DND-41 (cell line): Measurements from ENCODE around the gene SF3B6.

Experiments
- ATAC-seq: fragments of 200-7000 bp; cut with Tn5 transposase; 3 replicates; pipeline ENCODE4 v1.9.1; 2021; ENCODE audit warnings: low read depth; ENCODE audit not compliant: insufficient read depth
- DNase-seq: peaks from one replicate; pipeline ENCODE4 v3.0.0-alpha.2; 2020
- H2AFZ ChIP-seq: 2 replicates; pipeline ENCODE4 v1.6.0; 2012; ENCODE audit warnings: low read depth, low read length
- H3K27ac ChIP-seq: 2 replicates; pipeline ENCODE4 v1.5.1; 2012; ENCODE audit warnings: low read length, inconsistent platforms
- H3K27me3 ChIP-seq: fragments of 200-600 bp; sonication (generic); 2 replicates; pipeline ENCODE4 v1.6.0; 2012; ENCODE audit warnings: low read length, mild to moderate bottlenecking, inconsistent platforms; ENCODE audit not compliant: insufficient read depth, poor library complexity
- H3K36me3 ChIP-seq: 2 replicates; pipeline ENCODE4 v1.5.1; 2012; ENCODE audit warnings: low read length, inconsistent platforms; ENCODE audit not compliant: insufficient read depth
- H3K4me1 ChIP-seq: 2 replicates; pipeline ENCODE4 v1.5.1; 2012; ENCODE audit warnings: mild to moderate bottlenecking, low read length; ENCODE audit not compliant: insufficient read depth
- H3K4me2 ChIP-seq: 2 replicates; pipeline ENCODE4 v1.6.0; 2012; ENCODE audit warnings: mild to moderate bottlenecking, moderate library complexity, low read length, inconsistent platforms; ENCODE audit not compliant: insufficient read depth
- H3K4me3 ChIP-seq, 2 experiments: fragments of 200-600 bp in 1 of 2; shearing (Covaris generic) in 1 of 2; 2 replicates each; pipeline ENCODE4 v1.5.1; 2012 to 2016; ENCODE audit warnings: inconsistent platforms in 2 of 2, low read length in 2 of 2, mild to moderate bottlenecking in 2 of 2, low read depth in 1 of 2, moderate library complexity in 1 of 2
- H3K79me2 ChIP-seq: 2 replicates; pipeline ENCODE4 v1.6.0; 2012; ENCODE audit warnings: low read length, inconsistent platforms; ENCODE audit not compliant: insufficient read depth
- H3K9ac ChIP-seq: 2 replicates; pipeline ENCODE4 v1.6.0; 2012; ENCODE audit warnings: low read depth, mild to moderate bottlenecking, inconsistent platforms, low read length, moderate library complexity
- H3K9me3 ChIP-seq: 2 replicates; pipeline ENCODE4 v1.5.1; 2012; ENCODE audit warnings: low read length, moderate library complexity, mild to moderate bottlenecking, inconsistent platforms; ENCODE audit not compliant: insufficient read depth, severe bottlenecking
- H4K20me1 ChIP-seq: 2 replicates; pipeline ENCODE4 v1.6.0; 2012; ENCODE audit warnings: low read length; ENCODE audit not compliant: insufficient read depth
- CTCF ChIP-seq: IDR thresholded peaks from 2 replicates; pipeline ENCODE4 v1.5.1; 2012; ENCODE audit warnings: borderline replicate concordance, low read length, moderate library complexity, mild to moderate bottlenecking; ENCODE audit not compliant: poor library complexity, severe bottlenecking; ENCODE audit errors: extremely low read depth
- EZH2 ChIP-seq: IDR thresholded peaks from 3 replicates; pipeline ENCODE4 v1.6.1; 2012; ENCODE audit warnings: borderline replicate concordance, low read depth, mild to moderate bottlenecking, moderate library complexity, low read length, inconsistent platforms; ENCODE audit not compliant: severe bottlenecking

Gene SF3B6

GRCh38 chr2:24075915-24076848 is at the start of gene SF3B6:
Gene SF3B6, minus strand, starts transcription at chr2:24076326. Its CDS starts 97 bp downstream, at chr2:24076229.
- peaks cover 28% of the 10 kb centered on the region for H3K36me3 ChIP-seq
- H3K79me2 ChIP-seq = peaks cover 50% of the 10 kb centered on the region
- H3K9me3 ChIP-seq = no peaks in the 10 kb centered on the region
- peaks cover 3% of the 10 kb centered on the region; the same call in 1 of the 2 replicates for H4K20me1 ChIP-seq
- DNase-seq (peak; percentile 99), ATAC-seq (peak; percentile 96)
- H3K27ac ChIP-seq = peak within 1 kb of the TSS; percentile 94
- peaks cover 41% of the 10 kb centered on the region for H3K4me1 ChIP-seq
- peak within 1 kb of the TSS; percentile 91 to 96 for H3K4me3 ChIP-seq
- H3K4me2 ChIP-seq = peak within 1 kb of the TSS; percentile 78
- peak within 1 kb of the TSS; percentile 81 for H3K9ac ChIP-seq
- H3K27me3 ChIP-seq = no peaks in the 10 kb centered on the region
- no peak for TF ChIP-seq EZH2
- no peak for TF ChIP-seq CTCF
- peak within 1 kb of the TSS; percentile 98 for H2AFZ ChIP-seq

- peak; percentile 64 for DNase-seq
- ATAC-seq = peak; percentile 29
- TF ChIP-seq EZH2 = no peak
- TF ChIP-seq CTCF = no peak
Observed at GRCh38 chr2:24123922-24124580, 47.9 kb upstream of the SF3B6 start.

GRCh38 chr2:24123195-24123921 is 47.2 kb upstream of the SF3B6 start, which contains the start of the genes FAM228B and PFN4:
Gene FAM228B, plus strand, starts transcription at chr2:24123469. Its CDS starts 893 bp downstream, at chr2:24124362.
Gene PFN4, minus strand, starts transcription at chr2:24123334. Its CDS starts 799 bp downstream, at chr2:24122535.
- ATAC-seq = peak; percentile 91
- Histone ChIP-seq H3K79me2 (peaks cover 6% of the 10 kb centered on the region; the same call in 1 of the 2 replicates), H3K36me3 (no peaks in the 10 kb centered on the region), H4K20me1 (no peaks in the 10 kb centered on the region), H3K27ac (peak within 1 kb of the TSS; percentile 89), H3K4me2 (peak within 1 kb of the TSS; percentile 88), H3K4me3 (peak within 1 kb of the TSS; percentile 38 to 77), H3K9ac (peak within 1 kb of the TSS; percentile 79), H3K4me1 (peaks cover 26% of the 10 kb centered on the region), H3K9me3 (no peaks in the 10 kb centered on the region), H2AFZ (peak within 1 kb of the TSS; percentile 87), H3K27me3 (no peaks in the 10 kb centered on the region)
- no peak for TF ChIP-seq CTCF
- TF ChIP-seq EZH2 = no peak
- peak; percentile 83 for DNase-seq

More at GRCh38 chr2:24123922-24124580, 47.9 kb upstream of the SF3B6 start:
- H3K27me3 ChIP-seq = no peaks in the 10 kb centered on the region
- no peaks in the 10 kb centered on the region for H3K36me3 ChIP-seq
- peak overlapping the region; percentile 38 to 77 for H3K4me3 ChIP-seq
- no peaks in the 10 kb centered on the region for H4K20me1 ChIP-seq
- H3K9ac ChIP-seq = peak overlapping the region; percentile 79
- peaks cover 6% of the 10 kb centered on the region; the same call in 1 of the 2 replicates for H3K79me2 ChIP-seq
- no peaks in the 10 kb centered on the region for H3K9me3 ChIP-seq
- H3K27ac ChIP-seq = peak overlapping the region; percentile 89
- H3K4me2 ChIP-seq = peak overlapping the region; percentile 88
- peaks cover 29% of the 10 kb centered on the region for H3K4me1 ChIP-seq
- peak overlapping the region; percentile 87 for H2AFZ ChIP-seq
